NT2/D1 (cell line): ENCODE results near the gene LYSET.

ENCODE experiments used
- YY1 ChIP-seq: IDR thresholded peaks from 2 replicates; pipeline ENCODE4 v1.6.1; 2011; ENCODE audit not compliant: insufficient read length, insufficient read depth
- ZNF274 ChIP-seq: IDR thresholded peaks from 2 replicates; pipeline ENCODE4 v1.6.1; 2011; ENCODE audit warnings: mild to moderate bottlenecking, low read depth, low read length

DNA sequence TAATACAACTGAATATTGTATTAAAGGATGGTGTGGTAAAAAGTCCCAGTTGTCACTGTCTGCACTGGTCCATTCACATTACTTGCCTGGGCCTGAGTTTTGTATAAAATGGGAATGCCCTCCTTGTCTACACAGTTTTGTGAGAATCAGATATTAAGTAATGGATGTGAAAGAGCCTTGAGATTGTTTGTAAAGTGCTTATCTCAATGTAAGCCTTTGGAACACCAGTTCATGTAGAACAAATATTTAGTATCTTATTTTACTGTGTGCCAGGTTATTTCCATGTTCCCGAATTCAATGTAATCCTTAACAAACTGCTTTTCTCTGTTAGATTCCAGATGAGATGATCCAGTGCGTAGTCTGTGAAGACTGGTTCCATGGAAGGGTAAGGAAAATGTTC is 29.5 kb downstream of the LYSET start:
- TF ChIP-seq ZNF274 = no peak
- TF ChIP-seq YY1 = no peak
